ENCODE data around the gene GRID1.
"Not testable (repeated sequence)": the region's sequence is repeated elsewhere in the genome, so short reads cannot be mapped to it uniquely, and the experiment has no call there.

GRID1 gene

GRCh38 chr10:86251426-86251825, 115.2 kb downstream of the GRID1 start:
- DNase-seq (ENCODE audit: low read depth), result no peak

DNA sequence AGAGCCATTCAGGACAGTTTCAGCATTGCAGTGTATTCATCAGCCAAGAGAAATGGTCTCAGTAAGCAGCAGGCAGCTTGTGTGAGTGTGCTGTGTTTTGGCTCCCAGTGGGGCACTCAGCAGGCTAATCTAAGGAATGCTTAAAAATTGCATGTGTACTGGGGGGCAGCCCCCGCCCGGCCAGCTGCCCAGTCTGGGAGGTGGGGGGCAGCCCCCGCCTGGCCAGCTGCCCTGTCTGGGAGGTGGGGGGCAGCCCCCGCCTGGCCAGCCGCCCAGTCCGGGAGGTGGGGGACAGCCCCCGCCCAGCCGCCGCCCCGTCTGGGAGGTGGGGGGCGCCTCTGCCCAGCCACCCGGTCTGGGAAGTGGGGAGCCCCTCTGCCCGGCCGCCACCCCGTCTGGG, 116.2 kb downstream of the GRID1 start:
- DNase-seq (ENCODE audit: low read depth), result no peak

- DNase-seq (ENCODE audit: low read depth), result no peak
Measured at GRCh38 chr10:86249794-86250193, 116.8 kb downstream of the GRID1 start.

GRCh38 chr10:86248062-86248461, 118.5 kb downstream of the GRID1 start:
- DNase-seq (ENCODE audit: low read depth), result no peak

- DNase-seq (ENCODE audit: low read depth), result no peak
Measured at GRCh38 chr10:86247588-86247987, 119.0 kb downstream of the GRID1 start.

- DNase-seq (ENCODE audit: low read depth), result no peak
Measured at GRCh38 chr10:86247073-86247472, 119.5 kb downstream of the GRID1 start.

DNA sequence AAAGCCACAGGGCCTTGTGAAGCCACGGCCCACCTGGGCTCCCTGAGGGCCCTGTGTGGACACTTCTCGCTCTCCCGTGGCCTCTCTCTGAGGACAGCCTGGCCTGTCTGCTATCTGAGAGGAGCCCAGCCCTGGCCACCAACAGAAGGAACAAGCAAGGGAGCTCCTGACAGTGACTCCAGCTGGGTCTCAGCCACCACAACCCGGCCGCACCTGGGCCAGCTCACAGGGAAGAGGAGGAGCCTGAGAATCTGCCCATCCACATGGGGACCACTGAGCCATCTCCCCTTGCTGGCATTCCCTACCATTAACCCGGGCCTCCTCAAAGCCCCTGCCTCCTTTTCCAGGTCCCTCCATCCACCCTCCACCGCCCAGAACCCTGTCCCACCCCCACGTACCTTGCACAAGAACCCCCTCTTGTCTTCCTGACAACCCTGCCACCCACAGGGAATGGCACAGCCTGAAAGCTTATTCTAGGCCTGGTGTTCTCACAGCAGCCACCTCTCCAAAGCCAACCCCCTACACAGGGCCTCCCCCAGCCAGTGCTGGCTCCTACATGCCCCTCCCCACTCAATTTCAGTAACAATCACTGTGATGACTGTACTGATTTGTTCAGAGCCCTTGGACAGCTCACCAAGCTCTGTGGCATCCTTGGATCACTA, 120.2 kb downstream of the GRID1 start:
- no peak for DNase-seq (ENCODE audit: low read depth)

- DNase-seq (ENCODE audit: low read depth), result no peak
Measured at GRCh38 chr10:86245015-86245394, 121.6 kb downstream of the GRID1 start.

GRCh38 chr10:86244297-86245014, 122.1 kb downstream of the GRID1 start:
- DNase-seq (ENCODE audit: low read depth), result no peak

DNA sequence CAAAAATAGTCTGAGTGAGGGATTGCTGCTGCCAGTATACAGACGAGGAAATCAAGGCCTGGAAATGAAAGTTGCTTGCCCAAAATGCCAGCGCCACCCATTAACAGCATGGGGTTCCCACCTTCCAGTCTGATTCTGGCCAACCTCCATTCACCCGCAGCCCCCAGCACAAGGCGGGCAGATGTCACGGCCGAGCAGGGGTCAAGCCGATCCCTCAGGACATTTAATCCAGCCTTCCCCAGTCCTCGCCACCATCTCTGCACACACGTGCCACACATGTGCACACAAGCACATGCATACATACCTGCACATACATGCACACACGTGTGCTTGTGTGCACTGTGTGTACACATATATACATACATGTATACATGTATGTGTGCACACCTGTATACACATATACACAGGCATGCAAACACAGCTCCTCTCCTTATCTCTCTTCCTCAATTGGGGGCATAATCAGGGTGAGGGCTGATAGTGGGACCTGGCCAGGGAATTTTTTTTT, 122.9 kb downstream of the GRID1 start:
- DNase-seq (ENCODE audit: low read depth), result no peak

- DNase-seq (ENCODE audit: low read depth), result no peak
Measured at GRCh38 chr10:86242761-86243160, 123.8 kb downstream of the GRID1 start.

DNA sequence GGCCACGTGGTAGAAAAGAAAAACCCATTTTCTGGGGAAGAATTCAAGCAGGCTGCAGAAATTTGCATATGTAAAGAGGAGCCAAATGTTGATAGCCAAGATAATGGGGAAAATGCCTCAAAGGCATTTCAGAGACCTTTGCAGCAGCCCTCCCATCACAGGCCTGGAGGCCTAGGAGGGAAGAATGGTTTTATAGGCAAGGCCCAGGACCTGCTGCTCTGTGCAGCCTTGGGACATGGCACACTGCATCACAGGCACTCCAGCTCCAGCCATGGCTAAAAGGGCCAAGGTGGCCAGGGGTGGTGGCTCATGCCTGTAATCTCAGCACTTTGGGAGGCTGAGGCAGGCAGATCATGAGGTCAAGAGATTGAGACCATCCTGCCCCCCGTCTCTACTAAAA, 128.5 kb downstream of the GRID1 start:
- DNase-seq (ENCODE audit: low read depth), result not testable (repeated sequence)

GRCh38 chr10:86234541-86235270, 131.9 kb downstream of the GRID1 start:
- no peak for DNase-seq (ENCODE audit: low read depth)

- no peak for DNase-seq (ENCODE audit: low read depth)
Measured at GRCh38 chr10:86234107-86234506, 132.5 kb downstream of the GRID1 start.

GRCh38 chr10:86233131-86233530, 133.5 kb downstream of the GRID1 start:
- DNase-seq (ENCODE audit: low read depth), result no peak

- no peak for DNase-seq (ENCODE audit: low read depth)
Measured at GRCh38 chr10:86232644-86233043, 134.0 kb downstream of the GRID1 start.

DNA sequence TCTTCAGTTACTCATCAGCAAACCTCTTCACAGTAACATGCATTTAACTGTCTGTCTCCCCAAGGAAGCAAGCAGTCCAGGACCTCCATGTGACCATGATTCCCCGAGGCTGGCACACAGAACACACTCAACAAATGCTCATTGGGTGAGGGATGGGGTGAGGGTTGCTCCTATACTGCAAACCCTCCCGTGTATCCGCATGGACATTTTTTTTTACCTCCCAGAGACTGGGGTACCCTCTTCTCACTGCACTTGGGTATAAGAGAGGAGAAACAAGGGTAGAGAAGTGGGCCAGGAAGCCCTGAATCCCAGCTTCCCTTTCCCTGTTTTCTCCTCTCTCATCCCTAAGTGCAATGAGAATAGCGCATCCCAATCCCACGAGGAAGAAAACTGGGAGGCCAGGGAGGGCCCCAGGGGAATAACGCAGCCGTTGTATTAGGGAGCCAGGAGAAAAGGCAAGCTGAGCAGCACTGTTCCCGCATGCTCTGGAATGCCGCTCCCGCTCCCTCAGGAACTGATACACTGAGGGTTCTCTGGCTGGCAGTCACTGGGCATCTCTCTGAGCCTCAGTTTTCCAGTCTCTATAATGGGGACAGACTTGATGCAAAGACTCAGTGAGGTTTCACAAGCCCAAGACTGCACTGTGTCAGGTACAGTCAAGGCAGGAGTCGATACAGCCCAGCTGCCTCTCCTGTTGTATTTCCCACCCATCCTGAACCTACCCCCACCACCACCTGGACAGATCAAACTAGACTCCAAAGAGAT, 134.6 kb downstream of the GRID1 start:
- no peak for DNase-seq (ENCODE audit: low read depth)

DNA sequence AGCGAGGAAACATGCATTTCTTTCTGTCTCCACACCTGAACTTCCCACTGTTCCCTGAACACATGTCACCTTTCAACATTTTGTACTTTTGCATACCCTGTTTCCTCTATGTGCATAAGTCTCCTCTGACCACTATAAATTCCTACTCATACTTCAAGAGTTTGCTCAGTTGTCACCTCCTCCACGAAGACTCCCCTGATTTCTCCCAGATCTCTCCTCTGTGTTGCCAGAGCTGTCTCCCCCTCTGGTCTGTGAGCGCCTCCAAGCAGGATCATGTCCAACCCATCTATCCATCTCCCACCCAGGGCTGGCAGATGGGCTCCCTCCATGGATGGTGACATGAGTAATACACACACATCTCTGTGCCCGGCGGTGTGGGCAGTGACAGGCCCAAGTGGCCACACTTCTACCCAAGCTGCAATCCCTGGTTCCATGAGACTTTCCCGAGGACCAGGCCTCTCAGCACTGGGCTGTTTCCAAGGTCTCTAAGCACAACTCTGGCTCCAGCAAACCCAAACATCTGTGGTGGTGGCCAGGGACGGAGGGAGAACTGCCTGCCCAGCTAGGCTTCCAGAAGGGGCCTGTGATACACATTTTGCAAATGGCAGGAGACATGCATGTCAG, 135.9 kb downstream of the GRID1 start:
- no peak for DNase-seq (ENCODE audit: low read depth)

GRCh38 chr10:86229811-86230556, 136.6 kb downstream of the GRID1 start:
- DNase-seq (ENCODE audit: low read depth), result no peak

- DNase-seq (ENCODE audit: low read depth), result no peak
Measured at GRCh38 chr10:86229376-86229775, 137.2 kb downstream of the GRID1 start.

Data from stimulated activated CD8-positive, alpha-beta memory T cell treated with anti-CD3 and anti-CD28 coated beads, Interleukin-12 subunit alpha, Interleukin-12 subunit beta, amount 100 ng/mL, for 1 hour (primary cell).